ENCODE data around the gene GRM4. TPM values are rescaled to one million over a fixed set of nuclear protein-coding genes. Genes with fewer than 3 reads are reported as not detected.

The GRM4 gene
- total and polyA plus RNA-seq, 4 donors: not detected

DNA sequence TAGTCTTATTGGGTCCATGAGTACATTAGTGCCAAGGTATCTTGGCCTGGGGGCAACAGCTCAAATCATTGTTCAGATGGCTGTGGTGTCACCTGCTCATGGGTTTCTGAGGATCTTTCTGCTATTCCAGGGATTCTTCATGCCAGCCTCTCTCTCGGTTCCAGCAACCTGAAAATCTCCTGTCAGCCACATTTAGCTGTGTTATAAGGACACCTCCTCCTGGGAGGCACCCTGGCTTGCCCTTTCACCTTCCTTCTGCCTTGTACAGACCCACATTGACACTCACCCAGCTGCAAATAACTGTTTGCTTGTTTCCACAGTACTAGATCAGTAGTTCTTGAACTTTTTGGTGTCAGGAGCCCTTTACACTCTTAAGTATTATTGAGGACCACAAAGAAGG lies 159.9 kb downstream of the GRM4 start:
- no peak for DNase-seq (ENCODE audit: low spot score)
- TF ChIP-seq, protein P1, sequence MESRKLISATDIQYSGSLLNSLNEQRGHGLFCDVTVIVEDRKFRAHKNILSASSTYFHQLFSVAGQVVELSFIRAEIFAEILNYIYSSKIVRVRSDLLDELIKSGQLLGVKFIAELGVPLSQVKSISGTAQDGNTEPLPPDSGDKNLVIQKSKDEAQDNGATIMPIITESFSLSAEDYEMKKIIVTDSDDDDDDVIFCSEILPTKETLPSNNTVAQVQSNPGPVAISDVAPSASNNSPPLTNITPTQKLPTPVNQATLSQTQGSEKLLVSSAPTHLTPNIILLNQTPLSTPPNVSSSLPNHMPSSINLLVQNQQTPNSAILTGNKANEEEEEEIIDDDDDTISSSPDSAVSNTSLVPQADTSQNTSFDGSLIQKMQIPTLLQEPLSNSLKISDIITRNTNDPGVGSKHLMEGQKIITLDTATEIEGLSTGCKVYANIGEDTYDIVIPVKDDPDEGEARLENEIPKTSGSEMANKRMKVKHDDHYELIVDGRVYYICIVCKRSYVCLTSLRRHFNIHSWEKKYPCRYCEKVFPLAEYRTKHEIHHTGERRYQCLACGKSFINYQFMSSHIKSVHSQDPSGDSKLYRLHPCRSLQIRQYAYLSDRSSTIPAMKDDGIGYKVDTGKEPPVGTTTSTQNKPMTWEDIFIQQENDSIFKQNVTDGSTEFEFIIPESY (IDR thresholded peaks at IDR 0.05): no peak
- TF ChIP-seq JUND (IDR thresholded peaks at IDR 0.05) (no peak), EGR1 (IDR thresholded peaks at IDR 0.05; ENCODE audit: low read depth in 2 of 2) (no peak), HNF4G (IDR thresholded peaks at IDR 0.05) (no peak), TAF1 (conservative IDR thresholded peaks at IDR 0.05) (no peak), SP1 (IDR thresholded peaks at IDR 0.05) (no peak), GABPA (IDR thresholded peaks at IDR 0.05 in 1 of 2, conservative IDR thresholded peaks at IDR 0.05 in 1 of 2) (no peak), FOXA2 (IDR thresholded peaks at IDR 0.05) (no peak), NR2F2 (IDR thresholded peaks at IDR 0.05) (no peak), YY1 (IDR thresholded peaks at IDR 0.05) (no peak), HNF4A (conservative IDR thresholded peaks at IDR 0.05) (no peak), RAD21 (IDR thresholded peaks at IDR 0.05) (no peak), RXRA (IDR thresholded peaks at IDR 0.05) (no peak), FOXA1 (IDR thresholded peaks at IDR 0.05) (no peak)
- TF ChIP-seq, protein P2, sequence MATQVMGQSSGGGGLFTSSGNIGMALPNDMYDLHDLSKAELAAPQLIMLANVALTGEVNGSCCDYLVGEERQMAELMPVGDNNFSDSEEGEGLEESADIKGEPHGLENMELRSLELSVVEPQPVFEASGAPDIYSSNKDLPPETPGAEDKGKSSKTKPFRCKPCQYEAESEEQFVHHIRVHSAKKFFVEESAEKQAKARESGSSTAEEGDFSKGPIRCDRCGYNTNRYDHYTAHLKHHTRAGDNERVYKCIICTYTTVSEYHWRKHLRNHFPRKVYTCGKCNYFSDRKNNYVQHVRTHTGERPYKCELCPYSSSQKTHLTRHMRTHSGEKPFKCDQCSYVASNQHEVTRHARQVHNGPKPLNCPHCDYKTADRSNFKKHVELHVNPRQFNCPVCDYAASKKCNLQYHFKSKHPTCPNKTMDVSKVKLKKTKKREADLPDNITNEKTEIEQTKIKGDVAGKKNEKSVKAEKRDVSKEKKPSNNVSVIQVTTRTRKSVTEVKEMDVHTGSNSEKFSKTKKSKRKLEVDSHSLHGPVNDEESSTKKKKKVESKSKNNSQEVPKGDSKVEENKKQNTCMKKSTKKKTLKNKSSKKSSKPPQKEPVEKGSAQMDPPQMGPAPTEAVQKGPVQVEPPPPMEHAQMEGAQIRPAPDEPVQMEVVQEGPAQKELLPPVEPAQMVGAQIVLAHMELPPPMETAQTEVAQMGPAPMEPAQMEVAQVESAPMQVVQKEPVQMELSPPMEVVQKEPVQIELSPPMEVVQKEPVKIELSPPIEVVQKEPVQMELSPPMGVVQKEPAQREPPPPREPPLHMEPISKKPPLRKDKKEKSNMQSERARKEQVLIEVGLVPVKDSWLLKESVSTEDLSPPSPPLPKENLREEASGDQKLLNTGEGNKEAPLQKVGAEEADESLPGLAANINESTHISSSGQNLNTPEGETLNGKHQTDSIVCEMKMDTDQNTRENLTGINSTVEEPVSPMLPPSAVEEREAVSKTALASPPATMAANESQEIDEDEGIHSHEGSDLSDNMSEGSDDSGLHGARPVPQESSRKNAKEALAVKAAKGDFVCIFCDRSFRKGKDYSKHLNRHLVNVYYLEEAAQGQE (IDR thresholded peaks at IDR 0.05): no peak
- TF ChIP-seq, protein P3, sequence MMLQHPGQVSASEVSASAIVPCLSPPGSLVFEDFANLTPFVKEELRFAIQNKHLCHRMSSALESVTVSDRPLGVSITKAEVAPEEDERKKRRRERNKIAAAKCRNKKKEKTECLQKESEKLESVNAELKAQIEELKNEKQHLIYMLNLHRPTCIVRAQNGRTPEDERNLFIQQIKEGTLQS (IDR thresholded peaks at IDR 0.05): no peak
- TF ChIP-seq, protein P4, sequence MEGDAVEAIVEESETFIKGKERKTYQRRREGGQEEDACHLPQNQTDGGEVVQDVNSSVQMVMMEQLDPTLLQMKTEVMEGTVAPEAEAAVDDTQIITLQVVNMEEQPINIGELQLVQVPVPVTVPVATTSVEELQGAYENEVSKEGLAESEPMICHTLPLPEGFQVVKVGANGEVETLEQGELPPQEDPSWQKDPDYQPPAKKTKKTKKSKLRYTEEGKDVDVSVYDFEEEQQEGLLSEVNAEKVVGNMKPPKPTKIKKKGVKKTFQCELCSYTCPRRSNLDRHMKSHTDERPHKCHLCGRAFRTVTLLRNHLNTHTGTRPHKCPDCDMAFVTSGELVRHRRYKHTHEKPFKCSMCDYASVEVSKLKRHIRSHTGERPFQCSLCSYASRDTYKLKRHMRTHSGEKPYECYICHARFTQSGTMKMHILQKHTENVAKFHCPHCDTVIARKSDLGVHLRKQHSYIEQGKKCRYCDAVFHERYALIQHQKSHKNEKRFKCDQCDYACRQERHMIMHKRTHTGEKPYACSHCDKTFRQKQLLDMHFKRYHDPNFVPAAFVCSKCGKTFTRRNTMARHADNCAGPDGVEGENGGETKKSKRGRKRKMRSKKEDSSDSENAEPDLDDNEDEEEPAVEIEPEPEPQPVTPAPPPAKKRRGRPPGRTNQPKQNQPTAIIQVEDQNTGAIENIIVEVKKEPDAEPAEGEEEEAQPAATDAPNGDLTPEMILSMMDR (IDR thresholded peaks at IDR 0.05; ENCODE audit: low read depth, low read length, missing input control): no peak
- TF ChIP-seq, protein P5, sequence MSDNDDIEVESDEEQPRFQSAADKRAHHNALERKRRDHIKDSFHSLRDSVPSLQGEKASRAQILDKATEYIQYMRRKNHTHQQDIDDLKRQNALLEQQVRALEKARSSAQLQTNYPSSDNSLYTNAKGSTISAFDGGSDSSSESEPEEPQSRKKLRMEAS (IDR thresholded peaks at IDR 0.05): no peak
- Histone ChIP-seq H3K9me3 (ENCODE audit: control insufficient read depth in 4 of 4, low read length in 3 of 4) (no peaks in the 10 kb centered on the region), H3K36me3 (ENCODE audit: control insufficient read depth in 4 of 4, insufficient read depth in 3 of 4, low read depth in 1 of 4, low read length in 3 of 4) (no peaks in the 10 kb centered on the region), H3K4me3 (ENCODE audit: low read depth in 1 of 3, low read length in 3 of 3) (no peak overlapping the region), H3K27me3 (ENCODE audit: control insufficient read depth in 4 of 4, insufficient read depth in 4 of 4, low read length in 3 of 4) (no peaks in the 10 kb centered on the region), H3K4me1 (ENCODE audit: control insufficient read depth in 4 of 4, insufficient read depth in 4 of 4, low read length in 3 of 4) (peaks cover 0 to 28% (median 17%) of the 10 kb centered on the region in 4 donors), H3K9ac (ENCODE audit: low read depth in 1 of 2, low read length in 2 of 2) (no peak overlapping the region), H3K27ac (ENCODE audit: low read depth in 1 of 2, low read length in 2 of 2) (no peak overlapping the region)
- WGBS: 89% methylated on average over 1 of the region's 1 CpG
